ENCODE data around the gene NUDT16L1.

NUDT16L1 gene

GRCh38 chr16:4680673-4681470, 12.5 kb upstream of the NUDT16L1 start:
- Histone ChIP-seq H3K9ac (ENCODE audit: low read length) (peak overlapping the region; percentile 65), H3K36me3 (ENCODE audit: control insufficient read depth, insufficient read depth, low read length) (peaks cover 8% of the 10 kb centered on the region), H3K27me3 (ENCODE audit: control insufficient read depth, insufficient read depth, low read length) (no peaks in the 10 kb centered on the region), H3K9me3 (ENCODE audit: control insufficient read depth, low read length) (no peaks in the 10 kb centered on the region), H3K4me3 (ENCODE audit: low read length) (no peak overlapping the region), H3K4me1 (ENCODE audit: control insufficient read depth, insufficient read depth, low read length) (peaks cover 45% of the 10 kb centered on the region)

GRCh38 chr16:4681471-4682083, 11.8 kb upstream of the NUDT16L1 start:
- H3K9ac ChIP-seq (ENCODE audit: low read length) = peak overlapping the region; percentile 37
- H3K27me3 ChIP-seq (ENCODE audit: control insufficient read depth, insufficient read depth, low read length) = no peaks in the 10 kb centered on the region
- H3K36me3 ChIP-seq (ENCODE audit: control insufficient read depth, insufficient read depth, low read length) = peaks cover 8% of the 10 kb centered on the region
- H3K4me1 ChIP-seq (ENCODE audit: control insufficient read depth, insufficient read depth, low read length) = peaks cover 45% of the 10 kb centered on the region
- no peaks in the 10 kb centered on the region for H3K9me3 ChIP-seq (ENCODE audit: control insufficient read depth, low read length)
- H3K4me3 ChIP-seq (ENCODE audit: low read length) = no peak overlapping the region

GRCh38 chr16:4682084-4682591, 11.2 kb upstream of the NUDT16L1 start:
- Histone ChIP-seq H3K27me3 (ENCODE audit: control insufficient read depth, insufficient read depth, low read length) (no peaks in the 10 kb centered on the region), H3K9ac (ENCODE audit: low read length) (no peak overlapping the region), H3K4me3 (ENCODE audit: low read length) (no peak overlapping the region), H3K9me3 (ENCODE audit: control insufficient read depth, low read length) (no peaks in the 10 kb centered on the region), H3K4me1 (ENCODE audit: control insufficient read depth, insufficient read depth, low read length) (peaks cover 45% of the 10 kb centered on the region), H3K36me3 (ENCODE audit: control insufficient read depth, insufficient read depth, low read length) (peaks cover 8% of the 10 kb centered on the region)

GRCh38 chr16:4682616-4683254, 10.6 kb upstream of the NUDT16L1 start:
- Histone ChIP-seq H3K36me3 (ENCODE audit: control insufficient read depth, insufficient read depth, low read length) (peaks cover 8% of the 10 kb centered on the region), H3K4me1 (ENCODE audit: control insufficient read depth, insufficient read depth, low read length) (peaks cover 45% of the 10 kb centered on the region), H3K27me3 (ENCODE audit: control insufficient read depth, insufficient read depth, low read length) (no peaks in the 10 kb centered on the region), H3K9ac (ENCODE audit: low read length) (no peak overlapping the region), H3K9me3 (ENCODE audit: control insufficient read depth, low read length) (no peaks in the 10 kb centered on the region), H3K4me3 (ENCODE audit: low read length) (peak overlapping the region; percentile 14)

GRCh38 chr16:4683255-4684057, 9.9 kb upstream of the NUDT16L1 start:
- Histone ChIP-seq H3K9me3 (ENCODE audit: control insufficient read depth, low read length) (no peaks in the 10 kb centered on the region), H3K9ac (ENCODE audit: low read length) (no peak overlapping the region), H3K36me3 (ENCODE audit: control insufficient read depth, insufficient read depth, low read length) (peaks cover 8% of the 10 kb centered on the region), H3K4me1 (ENCODE audit: control insufficient read depth, insufficient read depth, low read length) (peaks cover 45% of the 10 kb centered on the region), H3K4me3 (ENCODE audit: low read length) (no peak overlapping the region), H3K27me3 (ENCODE audit: control insufficient read depth, insufficient read depth, low read length) (no peaks in the 10 kb centered on the region)

GRCh38 chr16:4684058-4684715, 9.2 kb upstream of the NUDT16L1 start:
- no peak overlapping the region for H3K9ac ChIP-seq (ENCODE audit: low read length)
- no peak overlapping the region for H3K4me3 ChIP-seq (ENCODE audit: low read length)
- H3K4me1 ChIP-seq (ENCODE audit: control insufficient read depth, insufficient read depth, low read length) = peaks cover 38% of the 10 kb centered on the region
- no peaks in the 10 kb centered on the region for H3K9me3 ChIP-seq (ENCODE audit: control insufficient read depth, low read length)
- H3K27me3 ChIP-seq (ENCODE audit: control insufficient read depth, insufficient read depth, low read length) = no peaks in the 10 kb centered on the region
- H3K36me3 ChIP-seq (ENCODE audit: control insufficient read depth, insufficient read depth, low read length) = peaks cover 8% of the 10 kb centered on the region

- Histone ChIP-seq H3K9ac (ENCODE audit: low read length) (no peak overlapping the region), H3K36me3 (ENCODE audit: control insufficient read depth, insufficient read depth, low read length) (peaks cover 8% of the 10 kb centered on the region), H3K27me3 (ENCODE audit: control insufficient read depth, insufficient read depth, low read length) (no peaks in the 10 kb centered on the region), H3K4me3 (ENCODE audit: low read length) (no peak overlapping the region), H3K9me3 (ENCODE audit: control insufficient read depth, low read length) (no peaks in the 10 kb centered on the region), H3K4me1 (ENCODE audit: control insufficient read depth, insufficient read depth, low read length) (peaks cover 32% of the 10 kb centered on the region)
Observed at GRCh38 chr16:4684763-4685162, 8.6 kb upstream of the NUDT16L1 start.

GRCh38 chr16:4685292-4685691, 8.1 kb upstream of the NUDT16L1 start:
- Histone ChIP-seq H3K9me3 (ENCODE audit: control insufficient read depth, low read length) (no peaks in the 10 kb centered on the region), H3K27me3 (ENCODE audit: control insufficient read depth, insufficient read depth, low read length) (no peaks in the 10 kb centered on the region), H3K4me1 (ENCODE audit: control insufficient read depth, insufficient read depth, low read length) (peaks cover 27% of the 10 kb centered on the region), H3K9ac (ENCODE audit: low read length) (no peak overlapping the region), H3K36me3 (ENCODE audit: control insufficient read depth, insufficient read depth, low read length) (peaks cover 8% of the 10 kb centered on the region), H3K4me3 (ENCODE audit: low read length) (no peak overlapping the region)

- Histone ChIP-seq H3K36me3 (ENCODE audit: control insufficient read depth, insufficient read depth, low read length) (peaks cover 8% of the 10 kb centered on the region), H3K4me1 (ENCODE audit: control insufficient read depth, insufficient read depth, low read length) (peaks cover 21% of the 10 kb centered on the region), H3K4me3 (ENCODE audit: low read length) (no peak overlapping the region), H3K27me3 (ENCODE audit: control insufficient read depth, insufficient read depth, low read length) (no peaks in the 10 kb centered on the region), H3K9ac (ENCODE audit: low read length) (no peak overlapping the region), H3K9me3 (ENCODE audit: control insufficient read depth, low read length) (no peaks in the 10 kb centered on the region)
Observed at GRCh38 chr16:4685776-4686496, 7.4 kb upstream of the NUDT16L1 start.

GRCh38 chr16:4686497-4687210, 6.7 kb upstream of the NUDT16L1 start:
- H3K27me3 ChIP-seq (ENCODE audit: control insufficient read depth, insufficient read depth, low read length) = no peaks in the 10 kb centered on the region
- H3K4me3 ChIP-seq (ENCODE audit: low read length) = no peak overlapping the region
- peaks cover 8% of the 10 kb centered on the region for H3K36me3 ChIP-seq (ENCODE audit: control insufficient read depth, insufficient read depth, low read length)
- peaks cover 13% of the 10 kb centered on the region for H3K4me1 ChIP-seq (ENCODE audit: control insufficient read depth, insufficient read depth, low read length)
- H3K9ac ChIP-seq (ENCODE audit: low read length) = no peak overlapping the region
- H3K9me3 ChIP-seq (ENCODE audit: control insufficient read depth, low read length) = no peaks in the 10 kb centered on the region

Measured in mucosa of stomach (tissue), 1 donor.